HFFc6 (cell line): ENCODE data around the gene LCN2. TPM values are rescaled to one million over a fixed set of nuclear protein-coding genes. Genes with fewer than 3 reads are reported as not detected.
"Not testable (repeated sequence)": the region's sequence is repeated elsewhere in the genome, so short reads cannot be mapped to it uniquely, and the experiment has no call there.

ENCODE experiments used
- DNase-seq: peaks from one replicate; pipeline ENCODE4 v3.0.0-alpha.2; 2018
- H3K27ac Mint-ChIP-seq: 2 replicates; pipeline ENCODE4 v1.8.0; 2020; ENCODE audit warnings: mild to moderate bottlenecking, mixed read lengths
- H3K27me3 Mint-ChIP-seq: 2 replicates; pipeline ENCODE4 v1.8.0; 2021; ENCODE audit warnings: mild to moderate bottlenecking, moderate library complexity, mixed read lengths; ENCODE audit not compliant: insufficient read depth
- H3K36me3 Mint-ChIP-seq: 2 replicates; pipeline ENCODE4 v1.8.0; 2021; ENCODE audit warnings: low read depth, mixed read lengths
- H3K4me1 Mint-ChIP-seq: 2 replicates; pipeline ENCODE4 v1.8.0; 2020; ENCODE audit warnings: low read depth, mixed read lengths
- H3K4me3 Mint-ChIP-seq: 2 replicates; pipeline ENCODE4 v1.8.0; 2020; ENCODE audit warnings: mild to moderate bottlenecking, moderate library complexity, mixed read lengths
- H3K9me3 Mint-ChIP-seq: 2 replicates; pipeline ENCODE4 v1.8.0; 2020; ENCODE audit warnings: mild to moderate bottlenecking, mixed read lengths
- total RNA-seq, 6 experiments: library from RNA; stranded (reverse); fragmentation: NEBNext Ultra II Directional; extraction: Animal tissue kit (Norgen Biotek cat#: 25700); gene quantifications; 2 replicates in 1 of 6; 3 replicates in 5 of 6; pipeline ENCODE4 v1.2.3, GENCODE V29; 2021
- TF ChIP-seq, protein P1 (sequence below): fragments of 200-600 bp; sonication (generic); IDR thresholded peaks from 2 replicates; pipeline ENCODE4 v1.5.0; 2021; ENCODE audit warnings: antibody characterized with exemption, mild to moderate bottlenecking

The LCN2 gene
- total RNA-seq, 6 experiments from 2014 or later: not detected

DNA sequence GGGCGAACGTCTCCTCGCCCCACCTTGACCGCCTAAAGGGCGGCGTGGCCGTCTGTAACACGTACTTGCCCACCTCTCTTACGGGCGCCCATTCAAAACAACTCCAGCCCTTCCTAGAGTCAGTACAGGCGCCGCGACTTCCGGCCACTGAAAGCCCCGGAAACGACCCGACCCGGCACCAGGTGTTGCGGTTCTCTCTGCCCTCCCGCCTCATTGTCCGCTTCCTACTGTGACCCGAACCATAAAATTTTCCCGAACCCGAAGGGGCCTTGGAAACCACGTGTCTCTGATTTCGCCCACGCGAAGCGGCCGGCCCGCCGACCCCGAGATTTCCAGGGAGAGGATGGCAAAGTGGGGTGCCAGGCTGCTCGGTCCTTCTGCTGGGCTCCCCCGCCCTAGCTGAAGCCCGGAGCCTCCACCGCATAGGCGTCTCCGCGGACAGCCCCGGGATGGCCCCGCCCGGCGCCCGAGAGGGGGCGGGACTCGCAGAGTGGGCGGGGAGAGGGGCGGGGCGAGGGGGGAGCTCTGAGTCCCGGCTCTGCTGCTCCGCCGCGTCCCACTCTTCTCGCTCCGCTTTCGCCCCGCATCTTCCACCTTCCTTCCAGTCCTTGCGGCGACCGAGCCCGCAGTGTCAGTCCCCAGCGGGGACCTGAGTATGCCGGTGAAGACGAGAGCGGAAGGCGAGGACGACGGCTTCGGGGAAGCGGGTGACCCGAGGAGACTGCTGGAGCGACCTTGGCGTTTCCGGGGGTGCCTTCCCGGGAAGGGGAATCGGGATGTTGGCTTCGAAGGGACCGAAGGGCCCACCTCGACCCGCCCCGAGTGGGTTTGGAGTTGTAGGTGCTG is 21.0 kb upstream of the LCN2 start:
- TF ChIP-seq, protein P1, sequence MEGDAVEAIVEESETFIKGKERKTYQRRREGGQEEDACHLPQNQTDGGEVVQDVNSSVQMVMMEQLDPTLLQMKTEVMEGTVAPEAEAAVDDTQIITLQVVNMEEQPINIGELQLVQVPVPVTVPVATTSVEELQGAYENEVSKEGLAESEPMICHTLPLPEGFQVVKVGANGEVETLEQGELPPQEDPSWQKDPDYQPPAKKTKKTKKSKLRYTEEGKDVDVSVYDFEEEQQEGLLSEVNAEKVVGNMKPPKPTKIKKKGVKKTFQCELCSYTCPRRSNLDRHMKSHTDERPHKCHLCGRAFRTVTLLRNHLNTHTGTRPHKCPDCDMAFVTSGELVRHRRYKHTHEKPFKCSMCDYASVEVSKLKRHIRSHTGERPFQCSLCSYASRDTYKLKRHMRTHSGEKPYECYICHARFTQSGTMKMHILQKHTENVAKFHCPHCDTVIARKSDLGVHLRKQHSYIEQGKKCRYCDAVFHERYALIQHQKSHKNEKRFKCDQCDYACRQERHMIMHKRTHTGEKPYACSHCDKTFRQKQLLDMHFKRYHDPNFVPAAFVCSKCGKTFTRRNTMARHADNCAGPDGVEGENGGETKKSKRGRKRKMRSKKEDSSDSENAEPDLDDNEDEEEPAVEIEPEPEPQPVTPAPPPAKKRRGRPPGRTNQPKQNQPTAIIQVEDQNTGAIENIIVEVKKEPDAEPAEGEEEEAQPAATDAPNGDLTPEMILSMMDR: no peak
- H3K9me3 Mint-ChIP-seq: no peaks in the 10 kb centered on the region
- peaks cover 28% of the 10 kb centered on the region for H3K4me1 Mint-ChIP-seq
- peaks cover 13% of the 10 kb centered on the region for H3K27me3 Mint-ChIP-seq
- H3K27ac Mint-ChIP-seq: peak overlapping the region; percentile 96
- DNase-seq: peak; percentile 78
- peak overlapping the region; percentile 99 for H3K4me3 Mint-ChIP-seq
- H3K36me3 Mint-ChIP-seq: no peaks in the 10 kb centered on the region

DNA sequence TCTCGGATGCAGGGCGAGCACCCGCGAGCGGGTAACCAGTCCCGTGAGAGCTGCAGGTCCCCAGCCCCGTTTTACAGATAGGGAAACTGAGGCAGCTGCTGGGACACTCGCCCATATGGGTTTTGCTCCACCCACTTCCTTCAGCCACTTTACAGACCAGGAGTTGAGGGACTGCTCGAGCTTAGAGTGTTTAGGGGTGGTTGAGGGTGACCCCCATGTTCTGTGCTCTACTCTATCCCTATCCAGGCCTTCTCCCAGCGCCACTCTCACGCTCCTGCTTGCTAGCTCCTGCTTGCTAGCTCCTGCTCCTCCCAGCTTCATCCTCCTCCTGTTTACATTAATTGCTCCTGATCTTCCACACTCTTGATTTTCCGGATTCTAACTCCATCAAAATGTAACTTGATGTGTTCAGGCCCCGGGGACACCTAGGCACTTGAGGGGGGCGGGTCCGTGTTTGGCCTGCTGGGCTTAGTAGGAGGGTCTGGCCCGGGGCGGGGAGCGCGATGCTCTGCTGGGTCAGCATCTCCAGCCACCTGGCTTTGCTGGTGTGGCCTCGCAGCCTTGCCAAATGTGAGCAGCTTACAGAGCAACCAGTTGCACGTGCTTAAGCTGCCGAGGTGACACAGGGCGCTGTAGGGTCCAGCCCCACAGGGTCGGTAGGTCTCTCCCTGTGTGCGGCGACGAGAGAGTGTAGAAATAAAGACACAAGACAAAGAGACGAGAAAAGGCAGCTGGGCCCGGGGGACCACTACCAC is 20.2 kb upstream of the LCN2 start:
- H3K36me3 Mint-ChIP-seq: 0 out of 2 replicates have a peak, but pooled peaks cover 4% of the 10 kb centered on the region
- H3K27me3 Mint-ChIP-seq: peaks cover 20% of the 10 kb centered on the region
- H3K9me3 Mint-ChIP-seq: no peaks in the 10 kb centered on the region
- peaks cover 28% of the 10 kb centered on the region for H3K4me1 Mint-ChIP-seq
- H3K4me3 Mint-ChIP-seq: peak overlapping the region; percentile 99
- no peak for DNase-seq
- peak overlapping the region; percentile 96 for H3K27ac Mint-ChIP-seq
- TF ChIP-seq, protein P1: no peak

DNA sequence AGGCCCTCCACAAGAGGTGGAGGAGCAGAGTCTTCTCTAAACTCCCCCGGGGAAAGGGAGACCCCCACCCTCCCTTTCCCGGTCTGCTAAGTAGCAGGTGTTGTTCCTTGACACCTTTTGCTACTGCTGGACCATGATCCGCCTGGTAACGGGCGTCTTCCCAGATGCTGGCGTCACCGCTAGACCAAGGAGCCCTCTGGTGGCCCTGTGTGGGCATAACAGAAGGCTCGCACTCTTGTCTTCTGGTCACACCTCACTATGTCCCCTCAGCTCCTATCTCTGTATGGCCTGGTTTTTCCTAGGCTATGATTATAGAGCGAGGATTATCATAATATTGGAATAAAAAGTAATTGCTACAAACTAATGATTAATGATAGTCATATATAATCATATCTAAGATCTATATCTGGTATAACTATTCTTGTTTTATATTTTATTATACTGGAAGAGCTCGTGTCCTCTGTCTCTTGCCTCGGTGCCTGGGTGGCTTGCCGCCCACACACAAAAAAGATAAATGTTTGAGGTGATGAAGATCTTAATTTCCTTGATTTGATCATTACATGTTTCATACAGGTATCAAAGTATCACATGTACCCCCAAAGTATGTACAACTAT is 19.2 kb upstream of the LCN2 start:
- H3K27ac Mint-ChIP-seq, H3K4me3 Mint-ChIP-seq, H3K9me3 Mint-ChIP-seq, H3K36me3 Mint-ChIP-seq: not testable (repeated sequence)
- Mint-ChIP-seq H3K4me1 (peaks cover 24% of the 10 kb centered on the region), H3K27me3 (peaks cover 27% of the 10 kb centered on the region)
- peak; percentile 55 for DNase-seq
- TF ChIP-seq, protein P1: peak; percentile 72

DNA sequence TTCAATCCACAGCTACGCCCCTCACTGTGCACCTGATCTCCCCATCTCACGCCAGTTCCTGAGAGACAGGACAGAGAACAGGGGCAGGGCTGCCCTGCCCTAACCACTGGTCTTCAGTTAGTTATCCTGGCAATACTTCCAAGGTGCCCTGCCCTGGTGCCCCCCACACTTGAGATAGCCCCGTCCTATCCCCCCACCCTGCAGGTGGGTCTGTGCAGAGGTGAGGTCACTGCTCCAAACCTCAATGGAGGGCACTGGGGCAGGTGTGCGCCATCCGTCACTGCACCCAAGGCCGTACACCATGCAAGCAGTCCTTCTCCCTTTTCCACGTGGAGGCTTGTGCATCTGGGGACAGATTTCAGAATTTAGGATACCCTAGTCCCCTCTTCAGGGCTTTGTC is 18.6 kb upstream of the LCN2 start:
- H3K27ac Mint-ChIP-seq, H3K9me3 Mint-ChIP-seq, DNase-seq, H3K36me3 Mint-ChIP-seq, H3K4me3 Mint-ChIP-seq: not testable (repeated sequence)
- Mint-ChIP-seq H3K27me3 (peaks cover 32% of the 10 kb centered on the region), H3K4me1 (peaks cover 18% of the 10 kb centered on the region)

DNA sequence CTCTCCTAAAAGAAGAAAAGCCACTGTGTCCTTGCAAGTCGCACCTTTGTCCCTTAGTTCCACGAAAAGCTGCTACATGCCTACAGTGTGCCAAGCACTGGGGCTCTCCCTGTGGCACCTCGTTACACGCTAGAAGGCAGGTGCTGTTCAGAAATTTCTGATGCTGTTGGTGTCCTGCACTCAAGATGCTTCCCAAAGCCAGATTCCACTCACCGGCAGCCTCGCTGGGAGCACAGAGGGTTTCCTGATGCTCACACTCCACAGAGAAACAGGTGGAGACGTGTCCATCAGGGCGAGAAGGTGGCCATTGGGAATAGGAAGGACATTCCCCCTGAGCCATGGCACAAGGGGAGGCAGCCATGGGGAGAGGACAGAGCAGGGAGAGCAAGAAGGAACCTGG is 17.9 kb upstream of the LCN2 start:
- H3K9me3 Mint-ChIP-seq, H3K36me3 Mint-ChIP-seq, DNase-seq, H3K27ac Mint-ChIP-seq, H3K4me3 Mint-ChIP-seq: not testable (repeated sequence)
- Mint-ChIP-seq H3K4me1 (peaks cover 11% of the 10 kb centered on the region), H3K27me3 (peaks cover 32% of the 10 kb centered on the region)

DNA sequence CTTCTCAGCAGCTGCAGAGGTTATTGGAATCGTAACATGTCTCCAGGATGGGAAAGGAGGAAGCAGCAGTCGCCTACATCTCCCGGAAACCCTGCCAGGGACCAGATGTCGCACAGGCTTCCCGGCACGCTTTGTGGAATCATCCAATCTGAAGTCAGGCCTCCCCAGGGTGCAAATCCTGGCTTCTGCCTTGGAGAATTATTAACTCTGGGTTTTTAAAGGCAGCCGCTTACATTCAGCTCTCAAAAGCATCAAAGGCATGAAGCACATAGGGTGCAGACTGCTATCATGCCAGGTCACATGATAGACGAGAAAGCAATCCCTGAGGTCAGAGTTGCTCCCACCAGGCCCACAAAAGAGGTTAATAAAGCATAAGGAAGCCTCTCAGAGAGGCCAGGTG is 17.1 kb upstream of the LCN2 start:
- not testable (repeated sequence) for DNase-seq, H3K4me3 Mint-ChIP-seq, H3K27ac Mint-ChIP-seq, H3K9me3 Mint-ChIP-seq, H3K36me3 Mint-ChIP-seq
- Mint-ChIP-seq H3K27me3 (peaks cover 34% of the 10 kb centered on the region), H3K4me1 (peaks cover 15% of the 10 kb centered on the region)

DNA sequence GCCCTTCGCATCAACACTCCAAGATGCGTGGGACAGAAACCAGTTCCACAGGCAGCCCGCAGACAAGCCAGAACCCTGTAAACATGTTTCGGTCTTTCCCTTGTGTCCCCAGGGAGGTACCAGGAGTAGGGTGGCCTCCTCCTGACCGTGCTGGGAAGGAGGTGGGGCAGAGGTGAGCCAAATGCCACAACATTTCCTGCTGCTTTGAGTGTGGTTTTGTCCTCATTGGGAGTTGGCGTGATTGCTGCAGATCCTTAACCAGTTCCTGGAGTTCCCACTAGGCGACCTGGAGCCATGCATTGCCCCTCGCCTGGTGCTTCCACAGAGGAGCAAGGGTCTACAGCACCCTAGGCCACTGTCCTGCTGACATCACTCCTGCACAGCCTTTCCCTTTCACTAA is 13.7 kb upstream of the LCN2 start:
- DNase-seq, H3K27ac Mint-ChIP-seq, H3K4me3 Mint-ChIP-seq, H3K36me3 Mint-ChIP-seq, H3K9me3 Mint-ChIP-seq: not testable (repeated sequence)
- peaks cover 49% of the 10 kb centered on the region for H3K27me3 Mint-ChIP-seq
- peaks cover 13% of the 10 kb centered on the region for H3K4me1 Mint-ChIP-seq
